Measurements from ENCODE around the gene CHD9.

Gene CHD9

GRCh38 chr16:53018834-53019416 lies 35.9 kb upstream of the CHD9 start:
- no peak overlapping the region for H3K27ac ChIP-seq (ENCODE audit: low read length)
- no peak overlapping the region for H2AFZ ChIP-seq (ENCODE audit: low read length)
- no peaks in the 10 kb centered on the region for H3K9me3 ChIP-seq (replicated peaks; ENCODE audit: insufficient read depth, low read length)
- no peak overlapping the region for H3K9ac ChIP-seq (ENCODE audit: low read length)
- H3K4me3 ChIP-seq (ENCODE audit: low read length): no peak overlapping the region
- H3K4me1 ChIP-seq (ENCODE audit: low read length): no peaks in the 10 kb centered on the region
- no peaks in the 10 kb centered on the region for H3K36me3 ChIP-seq (replicated peaks; ENCODE audit: insufficient read depth, low read length)
- H3K9me2 ChIP-seq (replicated peaks; ENCODE audit: insufficient read depth, low read length): no peaks in the 10 kb centered on the region
- no peaks in the 10 kb centered on the region for H3K27me3 ChIP-seq (replicated peaks; ENCODE audit: insufficient read depth, low read length)
- no peaks in the 10 kb centered on the region for H3K79me2 ChIP-seq (ENCODE audit: low read length)
- no peak overlapping the region for H3K4me2 ChIP-seq (ENCODE audit: low read depth, low read length)
- H4K20me1 ChIP-seq (ENCODE audit: insufficient read depth, low read length): no peaks in the 10 kb centered on the region
- TF ChIP-seq EZH2phosphoT487 (IDR thresholded peaks at IDR 0.05; ENCODE audit: low read length) (no peak), EZH2 (optimal IDR thresholded peaks at IDR 0.05; ENCODE audit: low read depth, low read length) (no peak), CTCF (IDR thresholded peaks at IDR 0.05; ENCODE audit: low read length) (no peak)
- DNase-seq: no peak
- H3F3A ChIP-seq (ENCODE audit: insufficient read depth, low read length): no peaks in the 10 kb centered on the region

- Histone ChIP-seq H3K36me3 (replicated peaks; ENCODE audit: insufficient read depth, low read length) (no peaks in the 10 kb centered on the region), H3K79me2 (ENCODE audit: low read length) (no peaks in the 10 kb centered on the region), H3K9ac (ENCODE audit: low read length) (no peak overlapping the region), H3K27ac (ENCODE audit: low read length) (no peak overlapping the region), H3F3A (ENCODE audit: insufficient read depth, low read length) (no peaks in the 10 kb centered on the region), H3K4me3 (ENCODE audit: low read length) (no peak overlapping the region), H3K4me1 (ENCODE audit: low read length) (no peaks in the 10 kb centered on the region), H2AFZ (ENCODE audit: low read length) (no peak overlapping the region), H3K9me3 (replicated peaks; ENCODE audit: insufficient read depth, low read length) (no peaks in the 10 kb centered on the region), H4K20me1 (ENCODE audit: insufficient read depth, low read length) (no peaks in the 10 kb centered on the region), H3K9me2 (replicated peaks; ENCODE audit: insufficient read depth, low read length) (no peaks in the 10 kb centered on the region), H3K4me2 (ENCODE audit: low read depth, low read length) (no peak overlapping the region), H3K27me3 (replicated peaks; ENCODE audit: insufficient read depth, low read length) (no peaks in the 10 kb centered on the region)
- no peak for DNase-seq
- TF ChIP-seq CTCF (IDR thresholded peaks at IDR 0.05; ENCODE audit: low read length): peak; percentile 47
- no peak for TF ChIP-seq EZH2phosphoT487 (IDR thresholded peaks at IDR 0.05; ENCODE audit: low read length)
Observed at GRCh38 chr16:53022374-53022773, 32.4 kb upstream of the CHD9 start.

GRCh38 chr16:53024045-53024444 lies 30.7 kb upstream of the CHD9 start:
- DNase-seq: no peak
- no peaks in the 10 kb centered on the region for H3K27me3 ChIP-seq (replicated peaks; ENCODE audit: insufficient read depth, low read length)
- H3K4me2 ChIP-seq (ENCODE audit: low read depth, low read length): no peak overlapping the region
- no peak overlapping the region for H3K4me3 ChIP-seq (ENCODE audit: low read length)
- H3K4me1 ChIP-seq (ENCODE audit: low read length): no peaks in the 10 kb centered on the region
- no peaks in the 10 kb centered on the region for H3K36me3 ChIP-seq (replicated peaks; ENCODE audit: insufficient read depth, low read length)
- no peaks in the 10 kb centered on the region for H3K79me2 ChIP-seq (ENCODE audit: low read length)
- no peak overlapping the region for H2AFZ ChIP-seq (ENCODE audit: low read length)
- H3K9me2 ChIP-seq (replicated peaks; ENCODE audit: insufficient read depth, low read length): no peaks in the 10 kb centered on the region
- no peak for TF ChIP-seq EZH2phosphoT487 (IDR thresholded peaks at IDR 0.05; ENCODE audit: low read length)
- TF ChIP-seq EZH2 (optimal IDR thresholded peaks at IDR 0.05; ENCODE audit: low read depth, low read length): no peak
- TF ChIP-seq CTCF (IDR thresholded peaks at IDR 0.05; ENCODE audit: low read length): no peak
- no peak overlapping the region for H3K9ac ChIP-seq (ENCODE audit: low read length)
- no peaks in the 10 kb centered on the region for H4K20me1 ChIP-seq (ENCODE audit: insufficient read depth, low read length)
- no peaks in the 10 kb centered on the region for H3F3A ChIP-seq (ENCODE audit: insufficient read depth, low read length)
- no peak overlapping the region for H3K27ac ChIP-seq (ENCODE audit: low read length)
- H3K9me3 ChIP-seq (replicated peaks; ENCODE audit: insufficient read depth, low read length): no peaks in the 10 kb centered on the region

All from MM.1S (cell line).